ENCODE results near the gene PPP3R1.

The PPP3R1 gene

GRCh38 chr2:68252400-68253218, at the start of gene PPP3R1:
TSS of gene PPP3R1 (minus strand) at chr2:68252532. CDS start at chr2:68252127, 405 bp downstream.
- H3K4me1 Mint-ChIP-seq (ENCODE audit: low read depth) = peaks cover 35% of the 10 kb centered on the region
- H3K9me3 Mint-ChIP-seq = no peaks in the 10 kb centered on the region
- intact Hi-C loops (cut with micrococcal nuclease) = loop anchor here (2.0 to 5.0 kb wide), 2 partner anchors 35 to 96 kb away; partner anchors contain the start of gene PNO1
- H3K27ac Mint-ChIP-seq = peak within 1 kb of the TSS; percentile 97
- peak within 1 kb of the TSS; percentile 99 for H3K4me3 Mint-ChIP-seq
- no peaks in the 10 kb centered on the region for H3K27me3 Mint-ChIP-seq
- peaks cover 27% of the 10 kb centered on the region for H3K36me3 Mint-ChIP-seq (ENCODE audit: low read depth)

- intact Hi-C loops (cut with micrococcal nuclease) = loop anchor here (10.0 kb wide), 1 partner anchor 59 kb away; no protein-coding TSS in a partner anchor
- H3K27ac Mint-ChIP-seq = no peak overlapping the region
- no peak overlapping the region for H3K4me3 Mint-ChIP-seq
- H3K9me3 Mint-ChIP-seq = no peaks in the 10 kb centered on the region
- H3K36me3 Mint-ChIP-seq (ENCODE audit: low read depth) = no peaks in the 10 kb centered on the region
- H3K4me1 Mint-ChIP-seq (ENCODE audit: low read depth) = peaks cover 15% of the 10 kb centered on the region
- no peaks in the 10 kb centered on the region for H3K27me3 Mint-ChIP-seq
These were observed 43.2 kb upstream of the PPP3R1 start for GRCh38 chr2:68295516-68295915.

- Mint-ChIP-seq H3K9me3 (no peaks in the 10 kb centered on the region), H3K36me3 (ENCODE audit: low read depth) (no peaks in the 10 kb centered on the region), H3K27me3 (no peaks in the 10 kb centered on the region), H3K27ac (no peak overlapping the region), H3K4me1 (ENCODE audit: low read depth) (peaks cover 20% of the 10 kb centered on the region), H3K4me3 (no peak overlapping the region)
- intact Hi-C loops (cut with micrococcal nuclease) = loop anchor here (10.0 kb wide), 1 partner anchor 60 kb away; no protein-coding TSS in a partner anchor
These were observed 42.6 kb upstream of the PPP3R1 start for GRCh38 chr2:68294913-68295312.

- H3K27ac Mint-ChIP-seq = no peak overlapping the region
- peaks cover 20% of the 10 kb centered on the region for H3K4me1 Mint-ChIP-seq (ENCODE audit: low read depth)
- no peaks in the 10 kb centered on the region for H3K27me3 Mint-ChIP-seq
- no peaks in the 10 kb centered on the region for H3K9me3 Mint-ChIP-seq
- intact Hi-C loops (cut with micrococcal nuclease) = loop anchor here (10.0 kb wide), 1 partner anchor 61 kb away; no protein-coding TSS in a partner anchor
- H3K36me3 Mint-ChIP-seq (ENCODE audit: low read depth) = no peaks in the 10 kb centered on the region
- no peak overlapping the region for H3K4me3 Mint-ChIP-seq
These were observed 41.9 kb upstream of the PPP3R1 start for GRCh38 chr2:68294187-68294586.

GRCh38 chr2:68293755-68294154, 41.4 kb upstream of the PPP3R1 start:
- Mint-ChIP-seq H3K9me3 (no peaks in the 10 kb centered on the region), H3K4me1 (ENCODE audit: low read depth) (peaks cover 20% of the 10 kb centered on the region), H3K4me3 (no peak overlapping the region), H3K27ac (no peak overlapping the region), H3K36me3 (ENCODE audit: low read depth) (no peaks in the 10 kb centered on the region), H3K27me3 (no peaks in the 10 kb centered on the region)
- intact Hi-C loops (cut with micrococcal nuclease) = loop anchor here (2.0 to 10.0 kb wide), 2 partner anchors 61 to 171 kb away; no protein-coding TSS in a partner anchor

GRCh38 chr2:68293024-68293423, 40.7 kb upstream of the PPP3R1 start:
- Mint-ChIP-seq H3K27me3 (no peaks in the 10 kb centered on the region), H3K4me3 (no peak overlapping the region), H3K4me1 (ENCODE audit: low read depth) (peaks cover 27% of the 10 kb centered on the region), H3K36me3 (ENCODE audit: low read depth) (no peaks in the 10 kb centered on the region), H3K9me3 (no peaks in the 10 kb centered on the region), H3K27ac (no peak overlapping the region)
- intact Hi-C loops (cut with micrococcal nuclease) = loop anchor here (2.0 to 10.0 kb wide), 2 partner anchors 62 to 170 kb away; no protein-coding TSS in a partner anchor

GRCh38 chr2:68292108-68292710, 39.9 kb upstream of the PPP3R1 start:
- H3K27ac Mint-ChIP-seq = no peak overlapping the region
- no peaks in the 10 kb centered on the region for H3K9me3 Mint-ChIP-seq
- intact Hi-C loops (cut with micrococcal nuclease) = loop anchor here (2.0 to 10.0 kb wide), 2 partner anchors 63 to 169 kb away; no protein-coding TSS in a partner anchor
- no peaks in the 10 kb centered on the region for H3K27me3 Mint-ChIP-seq
- H3K36me3 Mint-ChIP-seq (ENCODE audit: low read depth) = no peaks in the 10 kb centered on the region
- no peak overlapping the region for H3K4me3 Mint-ChIP-seq
- H3K4me1 Mint-ChIP-seq (ENCODE audit: low read depth) = peaks cover 35% of the 10 kb centered on the region

GRCh38 chr2:68291314-68291713, 39.0 kb upstream of the PPP3R1 start:
- no peak overlapping the region for H3K4me3 Mint-ChIP-seq
- no peaks in the 10 kb centered on the region for H3K9me3 Mint-ChIP-seq
- no peaks in the 10 kb centered on the region for H3K27me3 Mint-ChIP-seq
- H3K36me3 Mint-ChIP-seq (ENCODE audit: low read depth) = no peaks in the 10 kb centered on the region
- peak overlapping the region; percentile 65 for H3K27ac Mint-ChIP-seq
- intact Hi-C loops (cut with micrococcal nuclease) = loop anchor here (10.0 kb wide), 1 partner anchor 63 kb away; no protein-coding TSS in a partner anchor
- H3K4me1 Mint-ChIP-seq (ENCODE audit: low read depth) = peaks cover 41% of the 10 kb centered on the region

GRCh38 chr2:68290901-68291300, 38.6 kb upstream of the PPP3R1 start:
- H3K27me3 Mint-ChIP-seq = no peaks in the 10 kb centered on the region
- peak overlapping the region; percentile 65 for H3K27ac Mint-ChIP-seq
- no peak overlapping the region for H3K4me3 Mint-ChIP-seq
- intact Hi-C loops (cut with micrococcal nuclease) = loop anchor here (10.0 kb wide), 1 partner anchor 64 kb away; no protein-coding TSS in a partner anchor
- peaks cover 41% of the 10 kb centered on the region for H3K4me1 Mint-ChIP-seq (ENCODE audit: low read depth)
- H3K9me3 Mint-ChIP-seq = no peaks in the 10 kb centered on the region
- H3K36me3 Mint-ChIP-seq (ENCODE audit: low read depth) = no peaks in the 10 kb centered on the region

GRCh38 chr2:68287580-68288441, 35.5 kb upstream of the PPP3R1 start:
- no peaks in the 10 kb centered on the region for H3K9me3 Mint-ChIP-seq
- no peaks in the 10 kb centered on the region for H3K36me3 Mint-ChIP-seq (ENCODE audit: low read depth)
- peak overlapping the region; percentile 94 for H3K27ac Mint-ChIP-seq
- intact Hi-C loops (cut with micrococcal nuclease) = loop anchor here (5.0 to 10.0 kb wide), 3 partner anchors 36 to 157 kb away; partner anchors contain the start of gene PPP3R1
- H3K4me1 Mint-ChIP-seq (ENCODE audit: low read depth) = peaks cover 41% of the 10 kb centered on the region
- H3K27me3 Mint-ChIP-seq = no peaks in the 10 kb centered on the region
- H3K4me3 Mint-ChIP-seq = peak overlapping the region; percentile 49

GRCh38 chr2:68284896-68285295, 32.6 kb upstream of the PPP3R1 start:
- no peaks in the 10 kb centered on the region for H3K27me3 Mint-ChIP-seq
- H3K36me3 Mint-ChIP-seq (ENCODE audit: low read depth) = no peaks in the 10 kb centered on the region
- no peak overlapping the region for H3K4me3 Mint-ChIP-seq
- H3K4me1 Mint-ChIP-seq (ENCODE audit: low read depth) = peaks cover 27% of the 10 kb centered on the region
- H3K27ac Mint-ChIP-seq = peak overlapping the region; percentile 11
- intact Hi-C loops (cut with micrococcal nuclease) = loop anchor here (5.0 to 10.0 kb wide), 3 partner anchors 33 to 160 kb away; partner anchors contain the start of gene PPP3R1
- H3K9me3 Mint-ChIP-seq = no peaks in the 10 kb centered on the region

- Mint-ChIP-seq H3K9me3 (no peaks in the 10 kb centered on the region), H3K27ac (peak overlapping the region; percentile 11), H3K27me3 (no peaks in the 10 kb centered on the region), H3K36me3 (ENCODE audit: low read depth) (no peaks in the 10 kb centered on the region), H3K4me3 (no peak overlapping the region), H3K4me1 (ENCODE audit: low read depth) (peaks cover 23% of the 10 kb centered on the region)
- intact Hi-C loops (cut with micrococcal nuclease) = loop anchor here (2.0 to 10.0 kb wide), 2 partner anchors 161 kb away; no protein-coding TSS in a partner anchor
These were observed 31.1 kb upstream of the PPP3R1 start for GRCh38 chr2:68283419-68283812.

GRCh38 chr2:68282811-68283418, 30.6 kb upstream of the PPP3R1 start:
- Mint-ChIP-seq H3K27ac (peak overlapping the region; percentile 11), H3K27me3 (no peaks in the 10 kb centered on the region), H3K4me1 (ENCODE audit: low read depth) (peaks cover 18% of the 10 kb centered on the region), H3K4me3 (no peak overlapping the region), H3K9me3 (no peaks in the 10 kb centered on the region), H3K36me3 (ENCODE audit: low read depth) (no peaks in the 10 kb centered on the region)
- intact Hi-C loops (cut with micrococcal nuclease) = loop anchor here (2.0 to 10.0 kb wide), 2 partner anchors 160 to 162 kb away; no protein-coding TSS in a partner anchor

Measured in dendritic cell treated with granulocyte-macrophage colony-stimulating factor and Interleukin-4, amounts not matched to agents 40 ng/mL and 50 ng/mL, for 4 days (primary cell).